SJSA1 (cell line): ENCODE data around the gene MBLAC2. TPM values are rescaled to one million over a fixed set of nuclear protein-coding genes. Genes with fewer than 3 reads are reported as not detected.

ENCODE experiments used
- DNase-seq, 2 experiments: peaks; one replicate each; pipeline ENCODE4 v3.0.0-alpha.2; 2015 to 2020; ENCODE audit warnings: low spot score in 2 of 2, low read depth in 1 of 2
- H3K27ac ChIP-seq: fragments of 250-450 bp; sonication (Bioruptor Pico); 2 replicates; pipeline ENCODE4 v1.5.1; 2020; ENCODE audit warnings: mild to moderate bottlenecking, moderate library complexity
- H3K27me3 ChIP-seq: fragments of 250-450 bp; sonication (Bioruptor Pico); replicated peaks from 2 replicates; pipeline ENCODE4 v1.5.1; 2020; ENCODE audit warnings: mild to moderate bottlenecking, moderate library complexity
- H3K36me3 ChIP-seq: fragments of 250-450 bp; sonication (Bioruptor Pico); 2 replicates; pipeline ENCODE4 v1.5.1; 2020; ENCODE audit warnings: mild to moderate bottlenecking
- H3K4me1 ChIP-seq: fragments of 250-450 bp; sonication (Bioruptor Pico); replicated peaks from 2 replicates; pipeline ENCODE4 v1.6.1; 2021; ENCODE audit warnings: mild to moderate bottlenecking
- H3K4me3 ChIP-seq: fragments of 250-450 bp; sonication (Bioruptor Pico); 2 replicates; pipeline ENCODE4 v1.5.1; 2020; ENCODE audit warnings: mild to moderate bottlenecking
- H3K9me3 ChIP-seq: fragments of 250-450 bp; sonication (Bioruptor Pico); replicated peaks from 2 replicates; pipeline ENCODE4 v1.5.1; 2020; ENCODE audit warnings: mild to moderate bottlenecking
- total RNA-seq: library from RNA; depleted of rRNA; stranded (reverse); fragments of >200 nt; shearing (Covaris generic); gene quantifications from 2 replicates; pipeline ENCODE4 v1.2.3, GENCODE V29; 2014

The MBLAC2 gene
- total RNA-seq, 1 experiment from 2014 or later, result 3.1 TPM

GRCh38 chr5:90479611-90480385 is 5.2 kb upstream of the MBLAC2 start:
- Histone ChIP-seq H3K4me1 (peaks cover 4% of the 10 kb centered on the region), H3K36me3 (no peaks in the 10 kb centered on the region), H3K9me3 (no peaks in the 10 kb centered on the region), H3K4me3 (no peak overlapping the region), H3K27me3 (no peaks in the 10 kb centered on the region), H3K27ac (no peak overlapping the region)
- DNase-seq, result no peak

- DNase-seq, result no peak
- Histone ChIP-seq H3K27ac (no peak overlapping the region), H3K27me3 (no peaks in the 10 kb centered on the region), H3K4me1 (peaks cover 17% of the 10 kb centered on the region), H3K36me3 (0 out of 2 replicates have a peak, but pooled peaks cover 4% of the 10 kb centered on the region), H3K9me3 (no peaks in the 10 kb centered on the region), H3K4me3 (no peak overlapping the region)
Measured at GRCh38 chr5:90477621-90478215, 3.1 kb upstream of the MBLAC2 start.

GRCh38 chr5:90477073-90477472 is 2.5 kb upstream of the MBLAC2 start:
- Histone ChIP-seq H3K27me3 (no peaks in the 10 kb centered on the region), H3K4me3 (no peak overlapping the region), H3K36me3 (0 out of 2 replicates have a peak, but pooled peaks cover 4% of the 10 kb centered on the region), H3K27ac (no peak overlapping the region), H3K4me1 (peaks cover 17% of the 10 kb centered on the region), H3K9me3 (no peaks in the 10 kb centered on the region)
- DNase-seq, result no peak

GRCh38 chr5:90476391-90476790 is 1.8 kb upstream of the MBLAC2 start:
- DNase-seq, result no peak
- H3K4me1 ChIP-seq, result peaks cover 17% of the 10 kb centered on the region
- no peak overlapping the region for H3K27ac ChIP-seq
- H3K27me3 ChIP-seq, result no peaks in the 10 kb centered on the region
- H3K4me3 ChIP-seq, result no peak overlapping the region
- no peaks in the 10 kb centered on the region for H3K9me3 ChIP-seq
- 0 out of 2 replicates have a peak, but pooled peaks cover 4% of the 10 kb centered on the region for H3K36me3 ChIP-seq

- Histone ChIP-seq H3K27ac (no peak overlapping the region), H3K4me1 (peaks cover 17% of the 10 kb centered on the region), H3K9me3 (no peaks in the 10 kb centered on the region), H3K36me3 (0 out of 2 replicates have a peak, but pooled peaks cover 4% of the 10 kb centered on the region), H3K4me3 (no peak overlapping the region), H3K27me3 (no peaks in the 10 kb centered on the region)
- no peak for DNase-seq
Measured at GRCh38 chr5:90475436-90475980, 937 bp upstream of the MBLAC2 start.

GRCh38 chr5:90473396-90474234 is 956 bp downstream of the MBLAC2 start:
- no peaks in the 10 kb centered on the region for H3K27me3 ChIP-seq
- H3K36me3 ChIP-seq, result 0 out of 2 replicates have a peak, but pooled peaks cover 4% of the 10 kb centered on the region
- no peaks in the 10 kb centered on the region for H3K9me3 ChIP-seq
- H3K4me3 ChIP-seq, result peak overlapping the region; percentile 77
- H3K4me1 ChIP-seq, result peaks cover 17% of the 10 kb centered on the region
- DNase-seq, result peak in 1 of 2 experiments; percentile 47
- no peak overlapping the region for H3K27ac ChIP-seq

GRCh38 chr5:90472783-90473395 is 1.7 kb downstream of the MBLAC2 start:
- no peak overlapping the region for H3K27ac ChIP-seq
- no peak for DNase-seq
- 0 out of 2 replicates have a peak, but pooled peaks cover 4% of the 10 kb centered on the region for H3K36me3 ChIP-seq
- no peaks in the 10 kb centered on the region for H3K9me3 ChIP-seq
- no peaks in the 10 kb centered on the region for H3K27me3 ChIP-seq
- H3K4me3 ChIP-seq, result peak overlapping the region; percentile 77
- H3K4me1 ChIP-seq, result peaks cover 17% of the 10 kb centered on the region

GRCh38 chr5:90461288-90461687 is 13.3 kb downstream of the MBLAC2 start:
- no peaks in the 10 kb centered on the region for H3K9me3 ChIP-seq
- no peak overlapping the region for H3K4me3 ChIP-seq
- no peaks in the 10 kb centered on the region for H3K36me3 ChIP-seq
- DNase-seq, result no peak
- H3K27ac ChIP-seq, result no peak overlapping the region
- H3K4me1 ChIP-seq, result no peaks in the 10 kb centered on the region
- H3K27me3 ChIP-seq, result no peaks in the 10 kb centered on the region

- Histone ChIP-seq H3K36me3 (no peaks in the 10 kb centered on the region), H3K27ac (no peak overlapping the region), H3K27me3 (no peaks in the 10 kb centered on the region), H3K9me3 (no peaks in the 10 kb centered on the region), H3K4me3 (no peak overlapping the region), H3K4me1 (no peaks in the 10 kb centered on the region)
- DNase-seq, result no peak
Measured at GRCh38 chr5:90446961-90447360, 27.6 kb downstream of the MBLAC2 start.

- H3K4me1 ChIP-seq, result no peaks in the 10 kb centered on the region
- H3K4me3 ChIP-seq, result no peak overlapping the region
- no peak for DNase-seq
- H3K36me3 ChIP-seq, result no peaks in the 10 kb centered on the region
- H3K9me3 ChIP-seq, result no peaks in the 10 kb centered on the region
- no peaks in the 10 kb centered on the region for H3K27me3 ChIP-seq
- no peak overlapping the region for H3K27ac ChIP-seq
Measured at GRCh38 chr5:90440644-90441043, 33.9 kb downstream of the MBLAC2 start.

GRCh38 chr5:90438100-90438499 is 36.5 kb downstream of the MBLAC2 start:
- H3K27me3 ChIP-seq, result no peaks in the 10 kb centered on the region
- no peak overlapping the region for H3K4me3 ChIP-seq
- H3K9me3 ChIP-seq, result no peaks in the 10 kb centered on the region
- H3K36me3 ChIP-seq, result no peaks in the 10 kb centered on the region
- no peaks in the 10 kb centered on the region for H3K4me1 ChIP-seq
- no peak for DNase-seq
- H3K27ac ChIP-seq, result no peak overlapping the region

- H3K4me3 ChIP-seq, result no peak overlapping the region
- no peaks in the 10 kb centered on the region for H3K36me3 ChIP-seq
- no peaks in the 10 kb centered on the region for H3K9me3 ChIP-seq
- no peaks in the 10 kb centered on the region for H3K27me3 ChIP-seq
- no peaks in the 10 kb centered on the region for H3K4me1 ChIP-seq
- DNase-seq, result no peak
- H3K27ac ChIP-seq, result no peak overlapping the region
Measured at GRCh38 chr5:90437663-90438062, 36.9 kb downstream of the MBLAC2 start.

- no peaks in the 10 kb centered on the region for H3K4me1 ChIP-seq
- H3K27me3 ChIP-seq, result no peaks in the 10 kb centered on the region
- H3K36me3 ChIP-seq, result no peaks in the 10 kb centered on the region
- H3K9me3 ChIP-seq, result no peaks in the 10 kb centered on the region
- no peak overlapping the region for H3K4me3 ChIP-seq
- H3K27ac ChIP-seq, result no peak overlapping the region
- DNase-seq, result no peak
Measured at GRCh38 chr5:90434116-90434714, 40.4 kb downstream of the MBLAC2 start.
